ENCODE data around the gene BRD3.
"Not testable (repeated sequence)": the region's sequence is repeated elsewhere in the genome, so short reads cannot be mapped to it uniquely, and the experiment has no call there.

DNA sequence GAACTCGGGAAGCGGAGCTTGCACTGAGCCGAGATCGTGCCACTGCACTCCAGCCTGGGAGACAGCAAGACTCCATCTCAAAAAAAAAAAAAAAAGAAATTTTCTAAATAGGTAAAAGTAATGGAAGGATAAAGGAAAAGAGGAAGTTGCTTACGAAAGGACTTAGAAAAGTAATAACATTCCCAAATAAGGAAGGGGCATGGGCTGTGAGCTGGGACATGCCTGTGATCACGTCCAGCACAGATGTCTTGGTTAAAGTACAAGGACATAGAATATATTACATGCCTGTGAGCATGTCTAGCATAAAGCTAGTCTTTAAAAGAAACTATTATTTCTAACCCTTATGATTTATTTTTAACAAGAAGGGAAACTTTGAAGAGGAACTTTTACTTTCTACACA is 33.3 kb upstream of the BRD3 start:
- TF ChIP-seq, protein P1, sequence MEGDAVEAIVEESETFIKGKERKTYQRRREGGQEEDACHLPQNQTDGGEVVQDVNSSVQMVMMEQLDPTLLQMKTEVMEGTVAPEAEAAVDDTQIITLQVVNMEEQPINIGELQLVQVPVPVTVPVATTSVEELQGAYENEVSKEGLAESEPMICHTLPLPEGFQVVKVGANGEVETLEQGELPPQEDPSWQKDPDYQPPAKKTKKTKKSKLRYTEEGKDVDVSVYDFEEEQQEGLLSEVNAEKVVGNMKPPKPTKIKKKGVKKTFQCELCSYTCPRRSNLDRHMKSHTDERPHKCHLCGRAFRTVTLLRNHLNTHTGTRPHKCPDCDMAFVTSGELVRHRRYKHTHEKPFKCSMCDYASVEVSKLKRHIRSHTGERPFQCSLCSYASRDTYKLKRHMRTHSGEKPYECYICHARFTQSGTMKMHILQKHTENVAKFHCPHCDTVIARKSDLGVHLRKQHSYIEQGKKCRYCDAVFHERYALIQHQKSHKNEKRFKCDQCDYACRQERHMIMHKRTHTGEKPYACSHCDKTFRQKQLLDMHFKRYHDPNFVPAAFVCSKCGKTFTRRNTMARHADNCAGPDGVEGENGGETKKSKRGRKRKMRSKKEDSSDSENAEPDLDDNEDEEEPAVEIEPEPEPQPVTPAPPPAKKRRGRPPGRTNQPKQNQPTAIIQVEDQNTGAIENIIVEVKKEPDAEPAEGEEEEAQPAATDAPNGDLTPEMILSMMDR (conservative IDR thresholded peaks at IDR 0.05; ENCODE audit: low read length), result not testable (repeated sequence)
- TF ChIP-seq EZH2phosphoT487 (IDR thresholded peaks at IDR 0.05; ENCODE audit: borderline replicate concordance), result not testable (repeated sequence)
